OCI-LY7 (cell line): Measurements from ENCODE around the gene USP43. TPM values are rescaled to one million over a fixed set of nuclear protein-coding genes. Genes with fewer than 3 reads are reported as not detected.

Experiments used
- BruUV-seq: library from RNA; stranded (reverse); fragments of 400-500 nt; replicated peaks from 2 replicates; lab custom pipeline; 2021; lab: Mats Ljungman, UMichigan
- CTCF ChIA-PET: fragments of 300-600 bp; sonication (Branson Sonifier 250); formaldehyde crosslinking; loops from one replicate; lab custom pipeline; 2022; ENCODE audit warnings: antibody characterized with exemption; ENCODE audit not compliant: unreplicated experiment; lab: Charles Lee
- POLR2A ChIA-PET: fragments of 300-600 bp; sonication (Branson Sonifier 250); formaldehyde crosslinking; loops from one replicate; lab custom pipeline; 2022; ENCODE audit warnings: antibody characterized with exemption; lab: Charles Lee
- DNase-seq: peaks from one replicate; pipeline ENCODE4 v3.0.0-alpha.2; 2015; ENCODE audit warnings: low spot score
- H2AFZ ChIP-seq: fragments of 200-600 bp; sonication (generic), shearing (Covaris generic); 2 replicates; pipeline ENCODE4 v1.6.1; 2014; ENCODE audit warnings: mild to moderate bottlenecking, antibody characterized with exemption, low read length, moderate library complexity
- H3K27ac ChIP-seq: fragments of 200-600 bp; sonication (generic); 2 replicates; pipeline ENCODE4 v1.5.1; 2014; ENCODE audit warnings: mixed run types, low read depth, mild to moderate bottlenecking, moderate library complexity, low read length, inconsistent platforms; ENCODE audit not compliant: poor library complexity, severe bottlenecking
- H3K36me3 ChIP-seq: fragments of 200-600 bp; sonication (generic); 2 replicates; pipeline ENCODE4 v1.6.1; 2014; ENCODE audit warnings: mild to moderate bottlenecking, antibody characterized with exemption, low read length, moderate library complexity, mixed read lengths; ENCODE audit not compliant: insufficient read depth
- H3K4me1 ChIP-seq: fragments of 200-600 bp; sonication (generic); 2 replicates; pipeline ENCODE4 v1.5.1; 2014; ENCODE audit warnings: mild to moderate bottlenecking, low read length; ENCODE audit not compliant: insufficient read depth, poor library complexity, severe bottlenecking
- H3K4me2 ChIP-seq: fragments of 200-600 bp; sonication (generic); 2 replicates; pipeline ENCODE4 v1.6.1; 2014; ENCODE audit warnings: mild to moderate bottlenecking, low read length
- H3K4me3 ChIP-seq: fragments of 200-600 bp; sonication (generic); 2 replicates; pipeline ENCODE4 v1.5.1; 2014; ENCODE audit warnings: mild to moderate bottlenecking, low read depth, low read length; ENCODE audit not compliant: poor library complexity, severe bottlenecking
- H3K79me2 ChIP-seq: fragments of 200-600 bp; sonication (generic); 2 replicates; pipeline ENCODE4 v1.6.1; 2016; ENCODE audit warnings: low read depth, mild to moderate bottlenecking, low read length, moderate library complexity, mixed read lengths; ENCODE audit not compliant: insufficient read depth
- H3K9me2 ChIP-seq: fragments of 200-600 bp; sonication (generic); 2 replicates; pipeline ENCODE4 v1.6.1; 2016; ENCODE audit warnings: mild to moderate bottlenecking, low read length, mixed read lengths; ENCODE audit not compliant: insufficient read depth
- H3K9me3 ChIP-seq: fragments of 200-600 bp; sonication (generic); 2 replicates; pipeline ENCODE4 v1.6.1; 2014; ENCODE audit warnings: mild to moderate bottlenecking, mixed run types, low read length, mixed read lengths
- H4K20me1 ChIP-seq: fragments of 200-600 bp; sonication (generic); 2 replicates; pipeline ENCODE4 v1.6.1; 2014; ENCODE audit warnings: mild to moderate bottlenecking, antibody characterized with exemption, low read length, moderate library complexity, mixed read lengths; ENCODE audit not compliant: insufficient read depth
- EZH2phosphoT487 ChIP-seq: fragments of 200-600 bp; sonication (generic); IDR thresholded peaks from 2 replicates; pipeline ENCODE4 v1.6.1; 2018; ENCODE audit warnings: low read depth, borderline replicate concordance, mild to moderate bottlenecking, mixed run types, antibody characterized with exemption, low read length, moderate library complexity, mixed read lengths
- intact Hi-C: fragments of 100-400 bp; cut with micrococcal nuclease; formaldehyde crosslinking; loops from one replicate; pipeline ENCODE4 v1.10.0; 2022; ENCODE audit not compliant: unreplicated experiment
- total RNA-seq, 2 experiments: library from RNA; depleted of rRNA in 1 of 2; stranded (reverse); fragments of >200 nt in 1 of 2; shearing (Covaris generic) in 1 of 2; gene quantifications; 2 replicates each; pipeline ENCODE4 v1.2.3, GENCODE V29; 2014 to 2022
- TF ChIP-seq, protein P1 (sequence below): fragments of 200-600 bp; sonication (generic); conservative IDR thresholded peaks from 2 replicates; pipeline ENCODE4 v1.5.1; 2014; ENCODE audit warnings: mild to moderate bottlenecking, antibody characterized with exemption, low read length, moderate library complexity, mixed read lengths

USP43 gene
- total RNA-seq, 2 experiments from 2014 or later, result 1.3 to 2.7 TPM

DNA sequence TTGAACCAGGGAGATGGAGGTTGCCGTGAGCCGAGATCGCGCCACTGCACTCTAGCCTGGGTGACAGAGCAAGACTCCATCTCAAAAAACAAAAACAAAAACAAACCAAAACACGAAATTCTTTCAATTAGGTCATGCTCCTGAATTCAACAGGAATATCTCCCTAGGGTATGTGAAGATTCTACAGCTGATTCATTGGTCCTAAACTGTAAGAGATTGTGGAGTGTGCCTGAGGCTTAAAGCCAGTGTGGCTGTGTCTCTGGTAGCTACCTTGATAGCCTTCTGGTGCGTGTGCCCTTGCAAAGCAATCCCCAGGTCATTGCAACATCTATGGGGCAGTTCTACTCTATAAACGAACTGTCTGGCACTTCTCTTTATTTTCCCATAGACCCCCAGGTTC, 48.4 kb downstream of the USP43 start:
- DNase-seq, result no peak
- no peak overlapping the region for H3K27ac ChIP-seq
- H3K9me3 ChIP-seq, result no peaks in the 10 kb centered on the region
- intact Hi-C loops, result no loop called here
- H3K9me2 ChIP-seq, result no peaks in the 10 kb centered on the region
- no peaks in the 10 kb centered on the region for H3K79me2 ChIP-seq
- H2AFZ ChIP-seq, result no peak overlapping the region
- ChIA-PET CTCF (no interaction called here), POLR2A (no interaction called here)
- H3K36me3 ChIP-seq, result no peaks in the 10 kb centered on the region
- no peaks in the 10 kb centered on the region for H4K20me1 ChIP-seq
- no peaks in the 10 kb centered on the region for H3K4me1 ChIP-seq
- TF ChIP-seq, protein P1, sequence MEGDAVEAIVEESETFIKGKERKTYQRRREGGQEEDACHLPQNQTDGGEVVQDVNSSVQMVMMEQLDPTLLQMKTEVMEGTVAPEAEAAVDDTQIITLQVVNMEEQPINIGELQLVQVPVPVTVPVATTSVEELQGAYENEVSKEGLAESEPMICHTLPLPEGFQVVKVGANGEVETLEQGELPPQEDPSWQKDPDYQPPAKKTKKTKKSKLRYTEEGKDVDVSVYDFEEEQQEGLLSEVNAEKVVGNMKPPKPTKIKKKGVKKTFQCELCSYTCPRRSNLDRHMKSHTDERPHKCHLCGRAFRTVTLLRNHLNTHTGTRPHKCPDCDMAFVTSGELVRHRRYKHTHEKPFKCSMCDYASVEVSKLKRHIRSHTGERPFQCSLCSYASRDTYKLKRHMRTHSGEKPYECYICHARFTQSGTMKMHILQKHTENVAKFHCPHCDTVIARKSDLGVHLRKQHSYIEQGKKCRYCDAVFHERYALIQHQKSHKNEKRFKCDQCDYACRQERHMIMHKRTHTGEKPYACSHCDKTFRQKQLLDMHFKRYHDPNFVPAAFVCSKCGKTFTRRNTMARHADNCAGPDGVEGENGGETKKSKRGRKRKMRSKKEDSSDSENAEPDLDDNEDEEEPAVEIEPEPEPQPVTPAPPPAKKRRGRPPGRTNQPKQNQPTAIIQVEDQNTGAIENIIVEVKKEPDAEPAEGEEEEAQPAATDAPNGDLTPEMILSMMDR, result no peak
- TF ChIP-seq EZH2phosphoT487, result no peak
- no TSS peak for BruUV-seq
- H3K4me2 ChIP-seq, result no peak overlapping the region
- no peak overlapping the region for H3K4me3 ChIP-seq

DNA sequence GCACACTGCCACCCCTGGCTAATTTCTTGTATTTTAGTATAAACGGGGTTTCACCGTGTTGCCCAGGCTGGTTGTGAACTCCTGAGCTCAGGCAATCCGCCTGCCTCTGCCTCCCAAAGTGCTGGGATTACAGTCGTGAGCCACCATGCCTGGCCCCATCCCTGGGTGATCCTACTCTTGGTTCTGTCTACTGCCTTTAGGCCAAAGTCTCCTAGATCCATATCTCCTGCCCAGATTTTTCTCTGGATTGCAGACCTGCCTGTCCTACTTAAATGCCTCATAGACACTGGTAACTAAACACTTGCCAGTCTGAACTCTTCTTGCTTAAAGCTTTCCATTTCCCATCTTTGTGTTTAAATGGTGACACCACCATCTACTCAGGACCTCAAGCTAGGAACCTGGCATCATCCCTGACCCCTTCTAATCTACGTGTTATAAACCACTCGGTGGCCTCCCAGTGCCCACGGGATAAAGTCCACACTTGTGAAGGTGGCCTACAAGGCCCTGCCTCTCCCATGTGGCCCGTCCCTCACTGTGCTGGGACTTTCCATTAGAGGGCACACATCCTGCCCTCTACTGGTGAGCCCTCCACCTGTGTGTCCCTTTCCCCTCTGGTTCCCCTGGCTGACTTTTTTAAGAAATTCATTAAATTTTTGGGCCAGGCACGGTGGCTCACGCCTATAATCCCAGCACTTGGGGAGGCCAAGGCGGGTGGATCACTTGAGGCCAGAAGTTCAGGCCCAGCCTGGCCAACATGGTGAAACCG, 51.1 kb downstream of the USP43 start:
- Histone ChIP-seq H3K4me3 (no peak overlapping the region), H3K36me3 (no peaks in the 10 kb centered on the region), H4K20me1 (no peaks in the 10 kb centered on the region), H3K79me2 (no peaks in the 10 kb centered on the region), H3K4me1 (no peaks in the 10 kb centered on the region), H3K27ac (no peak overlapping the region), H2AFZ (no peak overlapping the region), H3K9me2 (no peaks in the 10 kb centered on the region), H3K4me2 (no peak overlapping the region), H3K9me3 (no peaks in the 10 kb centered on the region)
- ChIA-PET POLR2A (no interaction called here), CTCF (no interaction called here)
- no peak for DNase-seq
- TF ChIP-seq EZH2phosphoT487, result no peak
- TF ChIP-seq, protein P1, result no peak
- intact Hi-C loops, result no loop called here
- no TSS peak for BruUV-seq

DNA sequence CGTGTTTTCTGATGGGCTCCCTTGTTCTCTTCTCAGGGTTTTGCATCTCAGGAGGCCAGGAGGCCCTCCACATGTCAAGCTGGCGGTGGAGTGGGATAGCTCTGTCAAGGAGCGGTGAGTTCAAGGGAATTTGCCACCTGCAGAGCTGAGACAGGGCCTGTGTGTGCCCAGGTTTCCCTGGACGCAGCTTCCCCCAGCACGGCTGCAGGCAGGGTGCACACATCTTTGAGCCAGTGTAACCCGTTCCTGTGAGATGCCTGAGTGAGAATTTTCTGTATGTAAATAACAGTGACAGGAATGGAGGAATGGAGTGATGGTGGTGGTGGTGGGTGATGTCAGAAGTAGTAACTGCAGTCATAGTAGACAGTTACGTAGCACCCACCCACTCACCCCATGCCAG, 54.8 kb downstream of the USP43 start:
- Histone ChIP-seq H4K20me1 (no peaks in the 10 kb centered on the region), H3K9me3 (no peaks in the 10 kb centered on the region), H3K36me3 (no peaks in the 10 kb centered on the region), H3K4me3 (no peak overlapping the region), H3K79me2 (no peaks in the 10 kb centered on the region), H3K4me1 (no peaks in the 10 kb centered on the region), H3K4me2 (no peak overlapping the region), H3K9me2 (no peaks in the 10 kb centered on the region), H2AFZ (no peak overlapping the region), H3K27ac (no peak overlapping the region)
- intact Hi-C loops, result no loop called here
- DNase-seq, result no peak
- no TSS peak for BruUV-seq
- ChIA-PET POLR2A (no interaction called here), CTCF (no interaction called here)
- TF ChIP-seq EZH2phosphoT487, result no peak
- TF ChIP-seq, protein P1, result no peak
